Stimulated activated CD4-positive, alpha-beta T cell treated with anti-CD3 and anti-CD28 coated beads, Interleukin-4, amount 100 ng/mL, for 24 hours (primary cell): Measurements from ENCODE around the gene STK32C.

Source experiments
- DNase-seq: peaks from one replicate; pipeline ENCODE4 v3.0.0-alpha.2; 2020

STK32C gene

DNA sequence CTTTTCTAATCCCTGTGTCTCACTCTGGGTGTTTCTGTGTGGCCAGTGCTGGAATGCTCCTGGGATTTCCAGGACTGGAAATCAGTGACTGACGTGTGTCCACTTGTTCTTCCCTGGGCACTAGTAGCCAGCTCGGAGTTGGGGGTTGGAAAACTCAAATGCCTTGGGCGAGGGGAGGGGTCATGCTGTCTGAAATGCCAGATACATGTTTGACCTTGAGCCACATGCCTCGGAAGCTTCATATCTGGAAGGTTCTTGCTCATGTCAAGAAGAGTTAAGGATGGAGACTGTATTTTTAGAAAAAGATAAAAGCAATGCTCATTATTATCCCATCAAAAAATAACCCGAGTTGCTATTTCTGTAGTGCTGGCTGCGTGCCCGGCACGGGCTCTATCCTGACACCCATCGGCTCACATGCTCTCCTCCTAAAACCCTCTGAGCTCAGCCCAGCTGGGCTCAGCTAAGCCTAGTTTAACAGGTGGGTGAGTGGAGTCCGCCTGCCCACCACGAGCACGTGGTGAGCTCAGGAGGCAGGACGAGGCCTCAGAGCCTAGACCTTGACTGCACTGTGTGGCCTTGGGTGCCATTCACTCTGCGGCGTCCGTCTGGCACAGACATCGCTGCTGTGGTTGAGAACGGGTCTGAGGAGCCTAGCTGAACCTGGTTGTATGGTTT lies 114.6 kb downstream of the STK32C start:
- DNase-seq = no peak

DNA sequence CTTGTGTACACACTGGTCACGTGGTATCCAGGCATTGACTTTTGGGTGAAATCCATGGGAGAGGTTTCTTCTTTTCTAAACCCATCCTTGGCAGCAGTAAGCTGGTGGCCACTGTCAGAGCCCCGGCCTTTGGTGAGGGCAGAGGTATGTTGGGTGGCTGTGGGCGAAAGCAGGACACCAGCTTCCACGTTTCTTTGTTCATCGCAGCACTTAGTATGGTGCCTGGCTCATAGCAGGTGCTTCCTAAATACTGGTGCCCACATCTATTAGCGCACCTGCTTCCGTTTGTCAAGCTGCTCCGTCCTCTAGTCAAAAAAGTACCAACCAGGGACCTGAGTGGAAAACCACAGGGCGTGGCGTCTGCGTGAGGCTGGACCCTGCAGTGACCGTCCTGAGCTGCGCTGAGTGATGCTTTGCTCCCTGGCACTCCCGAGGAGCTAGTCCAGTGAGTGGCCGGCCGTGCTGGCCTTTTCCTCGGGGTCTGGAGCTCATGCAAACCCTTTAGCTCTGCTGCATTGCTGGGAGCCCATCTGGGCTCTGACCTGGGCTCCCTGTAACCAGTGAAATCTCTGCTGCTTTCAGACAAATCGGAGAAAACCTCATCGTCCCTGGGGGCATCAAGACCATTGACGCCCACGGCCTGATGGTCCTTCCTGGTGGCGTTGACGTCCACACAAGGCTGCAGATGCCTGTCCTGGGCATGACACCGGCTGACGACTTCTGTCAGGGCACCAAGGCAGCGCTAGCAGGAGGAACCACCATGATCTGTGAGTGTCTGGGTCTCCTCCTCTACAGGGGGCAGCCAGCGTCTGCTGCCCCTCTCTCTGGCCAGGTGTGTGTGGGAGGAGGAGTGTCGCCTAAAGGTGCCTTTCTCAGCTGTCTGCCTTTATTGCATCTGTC lies 115.4 kb downstream of the STK32C start:
- no peak for DNase-seq

DNA sequence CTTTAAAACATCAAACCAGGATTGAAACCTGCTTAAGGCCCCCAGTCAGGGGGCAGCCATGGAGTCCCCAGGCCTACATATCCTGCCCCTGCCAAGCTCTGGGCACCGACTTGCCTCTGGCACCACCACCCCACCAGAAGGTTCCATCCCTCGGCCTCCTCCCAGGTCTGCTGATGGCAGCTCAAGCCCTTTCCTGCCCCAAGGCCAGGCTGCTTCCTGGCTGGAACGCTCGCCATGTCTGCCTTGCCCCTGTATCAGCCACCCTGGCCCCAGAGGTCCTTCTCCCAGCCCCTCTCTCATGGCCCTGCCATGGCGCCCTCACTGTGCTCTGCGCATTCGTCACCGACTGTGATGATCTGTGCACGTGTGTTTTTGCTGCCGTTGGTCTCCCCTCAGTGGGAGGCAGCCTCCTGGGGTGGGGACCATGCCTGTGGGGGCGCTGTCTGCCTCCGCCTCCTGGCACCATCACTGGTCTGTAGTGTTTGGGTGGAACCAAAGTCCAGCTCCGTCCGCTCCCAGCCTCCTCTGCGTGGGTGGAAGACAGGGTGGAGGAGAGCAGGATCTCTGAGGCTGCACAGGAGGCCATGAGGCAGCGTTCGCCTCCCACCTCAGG lies 117.8 kb downstream of the STK32C start:
- no peak for DNase-seq

DNA sequence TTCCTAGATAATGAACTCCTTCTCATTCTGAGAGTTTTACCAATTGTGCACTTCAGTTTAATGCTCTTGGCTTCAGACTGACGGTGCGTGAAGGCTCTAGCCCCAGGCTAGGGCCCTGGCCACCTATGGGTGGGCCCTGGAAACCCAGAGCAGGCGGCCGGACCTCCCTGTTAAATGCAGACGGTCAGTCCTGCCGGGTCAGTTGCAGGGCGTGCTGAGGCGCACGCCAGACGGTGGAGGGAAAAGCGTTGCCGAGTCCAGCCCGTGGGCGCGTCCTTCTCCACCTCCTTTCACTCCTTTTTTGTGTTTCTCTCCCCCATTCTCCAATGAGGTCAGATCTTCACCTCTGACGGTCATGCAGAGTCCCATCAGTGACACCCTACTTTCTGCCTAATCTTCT lies 118.7 kb downstream of the STK32C start:
- DNase-seq = no peak

DNA sequence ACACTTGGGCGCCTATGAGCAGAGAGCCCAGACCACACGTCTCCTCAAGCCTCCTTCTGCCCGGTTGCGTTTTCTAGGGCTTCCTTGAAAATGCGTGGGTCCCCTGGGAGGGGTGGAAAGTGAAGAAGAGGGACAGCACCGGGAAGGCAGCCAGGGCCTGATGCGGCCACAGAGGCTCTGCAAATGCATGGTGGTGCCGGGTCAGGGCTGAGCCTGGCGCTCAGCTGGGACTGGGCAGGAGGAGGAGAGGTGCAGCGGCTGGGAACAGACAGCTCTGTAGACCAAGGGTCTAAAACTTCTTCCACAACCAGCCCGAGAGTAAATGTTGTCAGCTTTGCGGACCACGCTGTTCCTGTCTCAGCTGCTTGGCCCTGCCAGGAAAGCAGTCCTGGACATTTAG lies 119.4 kb downstream of the STK32C start:
- no peak for DNase-seq

DNA sequence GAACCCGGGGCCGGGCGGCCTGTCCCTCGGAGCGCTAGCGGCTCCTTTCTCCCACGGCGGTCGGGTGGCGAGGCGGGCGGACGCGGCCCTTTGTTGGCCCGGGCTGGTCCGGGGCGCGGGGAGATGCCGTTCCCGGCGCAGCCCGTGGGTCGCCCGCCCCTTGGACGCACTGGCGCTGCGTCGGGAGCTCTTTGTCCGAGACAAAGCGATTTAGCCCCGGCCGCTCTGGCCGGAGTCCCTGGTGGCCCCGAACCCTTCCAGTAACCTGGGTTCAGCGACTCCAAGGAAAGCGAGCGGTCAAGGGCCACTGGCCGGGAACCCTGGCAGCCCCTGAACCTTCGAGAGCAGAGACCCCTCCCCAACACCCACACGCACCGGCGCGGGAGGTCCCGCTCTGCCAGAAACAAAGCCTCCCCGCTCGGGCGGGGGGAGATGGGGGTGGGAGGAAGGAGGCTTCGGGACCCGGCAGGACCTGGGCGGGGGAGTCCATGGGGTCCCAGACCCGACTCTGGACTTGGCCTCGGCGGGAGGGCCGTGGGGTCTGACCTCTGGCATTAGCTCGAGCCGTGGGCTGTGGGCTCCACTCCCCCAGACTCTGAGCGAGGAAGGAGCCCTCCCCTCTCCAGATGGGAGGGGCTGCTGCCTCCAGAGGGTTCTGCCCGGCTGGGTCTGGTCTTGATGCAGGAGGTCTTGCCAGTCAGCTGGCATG lies 120.2 kb downstream of the STK32C start:
- DNase-seq = no peak

DNA sequence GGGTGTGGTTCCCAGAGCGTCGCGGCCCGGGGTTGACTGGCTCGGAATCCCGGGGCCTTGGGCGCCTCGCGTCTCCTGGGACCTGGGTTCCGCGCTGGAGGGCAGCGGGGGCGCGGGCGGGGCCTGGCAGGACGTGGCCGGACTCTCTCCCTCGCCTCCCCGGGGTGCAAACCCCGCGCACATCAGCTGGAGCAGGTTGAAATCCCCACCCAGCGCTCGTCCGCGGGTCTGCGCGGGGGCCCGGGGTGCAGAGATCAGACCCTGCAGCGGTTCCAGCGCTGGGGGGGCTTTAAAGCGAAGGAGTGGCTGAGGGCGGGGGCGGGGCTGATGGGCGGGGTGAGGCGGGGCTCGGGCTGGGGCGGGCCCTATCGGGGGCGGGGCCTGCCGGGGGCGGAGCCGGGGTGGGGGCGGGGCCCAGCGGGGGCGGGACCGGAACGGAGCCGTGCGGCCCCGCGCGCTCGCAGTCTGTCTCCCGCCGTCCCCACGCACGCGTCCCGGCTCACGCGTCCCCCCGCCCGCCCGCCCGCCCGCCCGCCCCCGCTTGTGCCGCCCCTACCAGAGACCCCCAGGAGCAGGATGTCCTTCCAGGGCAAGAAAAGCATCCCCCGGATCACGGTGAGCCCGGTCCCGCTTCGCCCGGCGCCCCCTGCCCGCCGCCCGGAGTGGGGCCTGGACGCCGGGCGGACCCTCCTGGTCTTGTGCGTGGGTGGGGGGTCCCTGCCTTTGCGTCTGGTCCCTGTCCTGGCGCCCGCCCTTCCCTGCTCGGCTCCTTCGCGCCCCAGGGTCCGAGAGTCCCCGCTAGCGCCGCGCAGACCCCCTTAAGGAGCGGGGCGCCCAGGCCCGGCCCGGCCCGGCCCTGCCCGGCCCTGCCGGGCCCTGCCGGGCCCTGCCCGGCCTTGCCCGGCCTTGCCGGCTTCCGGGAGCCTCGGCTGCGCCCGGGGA lies 121.0 kb downstream of the STK32C start, which contains the start of gene DPYSL4:
Gene DPYSL4, plus strand, starts transcription at position 461 of the 942 bp plus-strand sequence. Its CDS starts 116 bp downstream, at position 577.
- peak; percentile 13 for DNase-seq

DNA sequence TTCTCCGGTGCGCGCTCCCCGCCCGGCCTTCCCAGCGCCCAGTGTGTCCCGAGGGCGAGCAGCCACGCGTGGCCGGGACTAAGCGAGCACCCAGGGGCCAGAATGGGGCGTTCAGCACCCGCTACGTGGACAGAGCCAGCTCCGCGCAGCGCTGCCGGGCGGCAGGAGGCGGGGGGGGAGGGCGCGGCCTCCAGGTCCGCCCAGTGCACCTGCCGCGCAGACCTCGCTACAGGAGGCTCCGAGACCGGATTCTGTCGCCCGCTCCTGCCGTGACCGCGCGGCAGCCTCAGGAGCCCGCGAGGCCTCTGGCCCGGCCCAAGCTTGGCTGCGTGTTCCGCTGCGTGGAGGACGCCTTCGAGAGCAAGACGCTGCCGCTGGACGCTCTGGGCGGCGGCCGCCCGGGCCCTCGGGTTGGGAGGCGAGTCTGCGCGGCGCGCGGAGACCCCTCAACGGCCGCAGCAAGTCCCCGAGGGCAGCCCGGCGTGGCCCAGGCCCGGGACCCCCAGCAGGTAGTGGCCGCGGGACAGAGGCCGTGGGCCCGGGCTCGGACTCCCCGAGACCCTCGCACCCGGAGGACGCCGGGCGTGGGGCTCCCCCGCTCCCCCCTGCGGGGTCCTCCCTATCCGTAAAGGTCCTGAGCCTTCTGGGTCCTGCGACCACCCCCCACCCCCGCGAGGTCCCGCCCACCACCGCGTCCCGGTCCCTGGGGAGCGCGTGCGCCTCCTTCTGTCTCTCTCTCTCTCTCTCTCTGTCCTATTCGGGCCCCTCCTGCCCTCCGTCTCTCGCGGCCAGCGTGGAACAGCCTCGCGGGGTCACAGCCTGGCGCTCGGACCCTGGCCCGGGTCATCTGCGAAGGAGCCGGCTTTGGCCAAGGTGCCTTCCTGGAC lies 121.9 kb downstream of the STK32C start:
- peak; percentile 45 for DNase-seq

DNA sequence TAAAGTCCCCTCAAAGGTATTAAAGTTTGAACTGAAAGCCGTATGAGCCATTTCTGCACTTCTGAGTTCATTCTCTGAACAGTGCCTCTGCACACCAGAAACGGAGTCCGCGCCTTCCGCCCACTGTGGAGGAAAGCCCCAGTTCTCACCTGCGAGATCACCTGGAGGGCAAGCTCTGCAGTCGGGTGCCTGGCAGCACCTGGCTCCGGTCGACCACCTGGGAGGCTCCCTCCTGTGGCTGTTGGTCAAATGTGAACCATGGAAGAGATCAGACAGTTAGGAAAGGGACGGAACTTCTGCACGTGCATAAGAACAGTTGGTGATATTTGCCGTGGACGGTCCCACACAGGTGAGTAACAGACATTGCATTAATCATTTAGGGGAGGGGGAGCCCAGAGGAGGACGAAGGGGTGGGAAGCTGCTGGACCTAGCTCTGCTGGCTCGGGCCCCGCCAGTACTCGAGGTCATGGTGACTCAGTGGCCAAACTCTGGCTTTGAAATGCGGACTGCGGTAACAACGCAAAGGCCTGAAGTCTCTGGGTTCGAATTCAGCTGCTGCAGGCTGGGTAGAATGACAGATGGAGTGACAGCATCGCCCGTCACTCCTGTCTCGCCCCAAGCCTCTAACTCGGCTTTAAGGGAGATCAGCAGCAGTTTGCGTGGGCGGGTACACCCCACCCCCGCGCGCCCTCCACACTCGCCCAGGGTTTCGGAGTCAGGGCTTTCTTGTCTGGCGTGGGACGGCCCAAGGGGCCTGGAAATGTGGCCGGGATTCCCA lies 122.7 kb downstream of the STK32C start:
- DNase-seq = no peak

DNA sequence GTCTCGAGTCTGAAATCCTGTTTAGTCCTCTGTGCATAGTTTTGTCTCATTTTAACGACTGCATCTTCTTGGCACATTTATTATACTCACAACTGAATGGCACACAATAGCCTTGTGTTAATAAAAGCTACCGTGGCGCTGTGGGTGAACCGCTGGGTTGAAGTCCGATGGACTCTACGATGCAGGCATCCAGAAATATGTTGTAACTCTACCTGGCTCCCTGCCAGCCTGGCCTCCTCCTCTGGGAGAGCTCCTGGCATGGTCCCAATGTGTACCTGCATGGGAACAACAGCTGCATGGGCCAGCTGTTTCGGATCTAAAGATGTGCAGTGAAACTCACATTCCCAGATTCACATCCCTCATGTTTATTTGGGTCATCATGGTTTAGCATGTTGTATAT lies 124.7 kb downstream of the STK32C start:
- no peak for DNase-seq

DNA sequence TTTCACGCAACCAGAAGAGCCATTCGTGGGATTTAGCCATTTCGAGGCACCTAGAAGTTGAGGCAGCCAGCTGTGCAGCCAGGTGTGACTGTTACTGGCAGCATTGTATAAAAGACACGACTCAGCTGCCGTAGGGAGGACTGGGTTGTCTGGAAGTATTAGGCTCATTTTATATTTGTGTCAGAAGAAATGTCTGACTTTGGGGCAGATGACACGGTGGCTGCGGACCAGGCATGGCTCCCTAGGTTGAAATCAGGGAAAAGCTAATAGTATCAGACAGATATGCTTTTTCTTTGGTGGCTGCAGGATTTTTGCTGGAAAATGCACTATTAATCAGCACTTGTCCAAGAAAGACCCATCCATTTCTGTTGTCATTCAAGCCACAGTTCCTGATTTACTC lies 125.2 kb downstream of the STK32C start:
- DNase-seq = no peak

DNA sequence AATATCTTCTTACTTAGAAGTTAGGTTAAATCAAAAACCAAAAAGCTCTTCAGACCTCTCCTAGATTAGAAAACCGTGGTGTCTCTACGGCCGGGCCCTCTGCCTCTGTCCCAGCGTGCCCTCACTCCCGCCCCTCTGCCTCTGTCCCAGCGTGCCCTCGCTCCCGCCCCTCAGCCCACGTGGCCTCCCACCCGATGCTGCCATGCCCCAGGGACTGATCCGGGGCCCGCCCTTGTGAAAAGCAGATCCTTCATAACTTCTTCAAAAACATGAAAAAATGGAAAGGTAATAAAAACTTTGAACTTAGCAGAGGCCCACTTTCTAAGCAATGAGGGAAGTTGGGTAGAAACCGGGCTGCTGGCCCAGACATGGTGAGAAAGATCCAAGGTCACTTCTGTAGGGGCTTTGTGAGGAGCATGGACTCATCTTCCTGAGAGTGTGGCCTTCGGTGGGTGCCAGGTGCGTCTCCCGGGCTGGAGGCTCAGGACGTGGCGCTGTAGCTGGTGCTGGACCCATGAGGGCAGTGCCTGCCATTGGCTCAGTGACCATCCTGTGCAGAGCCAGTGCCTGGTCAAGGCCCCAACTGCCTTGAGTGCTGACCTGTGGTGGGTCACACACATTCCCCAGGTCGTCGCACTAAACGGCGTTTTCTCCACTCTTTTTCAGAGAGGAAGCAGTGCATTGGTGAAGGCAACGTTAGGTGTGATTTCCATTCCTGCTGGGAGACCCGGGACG lies 125.9 kb downstream of the STK32C start:
- DNase-seq = no peak

DNA sequence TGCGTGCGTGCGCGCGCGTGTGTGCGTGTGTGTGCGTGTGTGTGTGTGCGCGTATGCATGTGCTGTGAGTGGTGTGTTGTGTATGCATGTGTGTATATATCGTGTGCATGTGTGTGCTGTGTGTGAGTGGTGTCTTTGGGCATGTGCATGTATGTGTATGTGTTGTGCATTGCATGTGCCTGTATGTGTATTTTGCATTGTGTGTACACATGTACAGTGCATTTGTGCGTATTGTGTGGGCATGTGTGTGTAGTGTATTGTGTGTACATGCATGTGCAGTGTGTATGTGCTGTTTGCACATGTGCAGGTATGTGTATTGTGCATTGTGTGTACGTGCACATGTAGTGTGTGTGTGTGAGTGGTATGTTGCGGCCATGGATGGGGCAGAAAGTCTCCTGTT lies 127.0 kb downstream of the STK32C start:
- no peak for DNase-seq

DNA sequence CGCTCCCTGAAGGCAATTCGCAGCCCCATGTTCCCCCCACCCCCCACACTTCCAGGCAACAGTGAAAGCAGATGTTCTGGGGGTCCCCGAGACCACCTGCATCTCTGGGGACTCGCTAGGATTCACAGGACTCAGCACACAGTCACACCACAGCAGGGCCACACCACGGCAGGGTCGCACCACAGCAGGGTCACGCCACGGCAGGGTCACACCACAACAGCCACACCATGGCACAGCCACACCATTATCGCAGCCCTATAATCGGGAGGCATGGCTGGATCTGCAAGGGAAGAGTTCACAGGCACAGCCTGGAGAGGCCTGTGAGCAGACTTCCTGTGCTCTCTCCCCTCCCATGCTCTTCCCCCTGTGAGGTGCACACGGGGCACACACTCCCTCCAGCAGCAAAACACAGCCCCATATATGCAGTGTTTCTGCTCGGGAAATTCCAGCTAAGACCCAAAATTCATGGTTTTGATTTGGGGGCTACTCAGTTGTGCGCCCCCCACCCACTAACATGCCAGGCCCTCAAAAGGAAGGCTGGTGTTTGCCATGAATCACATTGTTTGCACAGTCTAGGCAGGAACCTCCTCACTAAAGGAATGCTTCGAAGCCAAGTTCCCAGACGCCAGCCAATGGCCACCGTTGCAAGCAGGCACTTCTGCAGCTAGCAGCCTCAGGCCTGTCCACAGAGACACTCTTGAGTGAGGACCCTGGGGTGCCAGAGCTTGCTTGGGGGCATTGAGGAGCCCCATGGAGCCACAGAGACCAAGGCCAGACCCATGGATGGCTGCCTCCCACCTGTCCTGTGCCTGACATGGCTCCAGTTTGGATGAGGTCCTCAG lies 128.0 kb downstream of the STK32C start:
- no peak for DNase-seq

DNA sequence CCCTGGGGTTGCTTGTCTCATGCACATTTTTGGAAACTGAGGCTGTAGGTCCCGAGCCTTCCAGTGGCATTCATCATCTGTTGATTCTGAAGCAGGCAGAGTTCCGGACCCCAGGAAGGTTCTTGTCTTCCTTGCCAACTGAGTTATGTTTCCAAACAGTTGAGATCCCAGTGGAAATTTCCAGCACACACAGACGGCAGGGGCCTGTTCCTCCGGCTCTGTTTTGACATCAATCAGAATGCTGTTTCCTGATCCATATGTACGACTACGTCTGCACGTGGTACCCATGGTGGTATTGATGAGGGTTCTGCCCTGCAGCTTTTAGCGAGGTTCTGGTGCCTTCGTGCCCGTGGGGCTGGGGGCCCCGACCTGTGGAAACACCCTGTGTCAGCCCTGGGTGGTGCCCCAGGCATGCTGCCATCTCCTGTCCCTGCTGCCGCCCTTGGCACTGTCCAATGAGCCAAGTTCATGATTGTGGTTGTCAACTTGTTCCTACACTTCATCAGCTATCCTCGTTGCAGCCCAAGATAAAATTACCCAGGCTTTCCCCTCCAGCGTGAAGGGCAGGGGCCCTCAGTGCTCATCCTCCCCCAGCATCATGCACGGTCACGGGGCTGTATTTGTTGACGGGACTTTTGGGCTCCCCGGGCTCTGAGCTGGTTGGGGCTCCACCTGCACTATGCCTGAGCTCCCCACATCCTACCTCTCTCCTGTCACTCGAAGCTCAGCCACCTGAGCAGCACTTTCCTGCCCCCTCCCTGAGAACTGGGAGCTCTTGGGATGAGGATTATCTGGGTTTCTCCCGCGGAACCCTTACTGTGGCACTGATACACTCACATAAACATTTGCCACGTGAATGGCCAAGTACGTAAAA lies 128.8 kb downstream of the STK32C start:
- DNase-seq = no peak

DNA sequence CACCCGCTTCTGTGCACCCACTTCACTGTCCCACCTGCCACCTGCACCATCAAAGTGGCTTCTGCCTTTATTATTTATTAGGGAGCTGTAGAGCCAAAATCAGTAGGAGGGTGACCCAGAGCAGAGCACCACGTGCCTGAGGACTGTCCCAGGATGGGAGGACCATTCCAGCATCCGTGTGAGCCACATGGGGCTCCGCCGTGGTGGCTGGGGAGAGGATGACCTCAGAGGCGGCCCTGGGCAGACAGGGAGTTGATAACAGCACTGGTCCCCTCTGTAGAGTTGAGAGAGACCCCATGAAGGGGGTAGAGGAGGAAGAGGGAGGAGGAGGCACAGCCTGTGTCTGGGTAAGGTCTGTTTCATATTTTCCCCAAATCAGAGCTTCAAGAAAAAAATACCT lies 129.7 kb downstream of the STK32C start:
- no peak for DNase-seq
